Measurements from ENCODE around the gene KCNN3.

DNA sequence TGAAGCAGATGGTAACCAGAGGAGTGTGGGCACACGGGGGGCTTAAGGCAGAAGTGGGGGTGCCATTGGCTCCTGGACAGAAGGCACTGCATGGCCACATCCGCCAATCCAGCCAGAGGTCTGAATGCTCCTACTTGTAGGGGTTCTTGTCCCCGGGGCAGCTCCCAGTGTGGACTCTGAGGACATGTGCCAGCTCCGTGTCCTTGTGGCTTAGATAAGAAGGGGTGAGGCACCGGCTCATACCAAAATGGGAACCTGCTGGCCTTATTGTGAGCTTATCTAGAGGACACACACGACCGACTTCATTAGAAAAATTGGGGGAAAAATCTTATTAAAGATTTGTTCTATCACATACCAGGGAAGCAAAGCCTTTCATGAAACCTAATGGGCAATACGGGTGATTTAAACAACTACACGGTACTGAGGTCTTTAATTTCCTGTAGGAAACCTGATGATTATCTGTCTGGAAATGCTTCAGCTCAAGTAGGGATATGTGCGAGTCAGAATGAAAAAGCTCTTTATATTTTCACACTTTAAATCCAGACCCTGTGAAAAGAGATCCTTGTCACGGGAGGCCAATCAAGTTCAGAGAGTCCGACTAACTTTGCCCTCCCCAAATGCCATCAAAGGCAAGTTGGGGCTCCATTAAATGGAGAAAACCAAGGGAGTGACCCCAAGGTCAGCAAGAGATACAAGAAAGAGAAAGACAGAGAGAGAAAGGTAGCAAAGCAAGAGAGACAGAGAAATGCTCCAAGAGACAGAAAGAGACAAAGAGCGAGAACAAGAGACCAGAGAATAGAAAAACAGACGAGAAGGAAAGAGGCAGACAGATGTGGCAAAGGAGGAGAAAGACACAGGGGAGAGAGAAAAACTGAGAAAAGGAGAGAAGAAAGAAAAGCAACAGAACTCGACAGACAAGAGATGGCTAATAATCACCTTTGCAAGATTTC, 14.1 kb upstream of the KCNN3 start:
- TF ChIP-seq BACH2 (CRISPR knock-in tag; IDR thresholded peaks at IDR 0.05; ENCODE audit: borderline replicate concordance) (no peak), ZNF8 (CRISPR knock-in tag; IDR thresholded peaks at IDR 0.05) (no peak), GLIS3 (CRISPR knock-in tag; IDR thresholded peaks at IDR 0.05) (no peak), ZNF70 (CRISPR knock-in tag; IDR thresholded peaks at IDR 0.05) (no peak), ZNF565 (CRISPR knock-in tag; conservative IDR thresholded peaks at IDR 0.05; ENCODE audit: low read depth) (no peak), OSR1 (CRISPR knock-in tag; IDR thresholded peaks at IDR 0.05) (no peak), TOX (CRISPR knock-in tag; IDR thresholded peaks at IDR 0.05; ENCODE audit: borderline replicate concordance) (no peak), SNAI2 (CRISPR knock-in tag; IDR thresholded peaks at IDR 0.05) (no peak), TCF4 (CRISPR knock-in tag; IDR thresholded peaks at IDR 0.05; ENCODE audit: borderline replicate concordance) (no peak), CSDC2 (CRISPR knock-in tag; IDR thresholded peaks at IDR 0.05) (no peak)
- TF ChIP-seq, protein P1, sequence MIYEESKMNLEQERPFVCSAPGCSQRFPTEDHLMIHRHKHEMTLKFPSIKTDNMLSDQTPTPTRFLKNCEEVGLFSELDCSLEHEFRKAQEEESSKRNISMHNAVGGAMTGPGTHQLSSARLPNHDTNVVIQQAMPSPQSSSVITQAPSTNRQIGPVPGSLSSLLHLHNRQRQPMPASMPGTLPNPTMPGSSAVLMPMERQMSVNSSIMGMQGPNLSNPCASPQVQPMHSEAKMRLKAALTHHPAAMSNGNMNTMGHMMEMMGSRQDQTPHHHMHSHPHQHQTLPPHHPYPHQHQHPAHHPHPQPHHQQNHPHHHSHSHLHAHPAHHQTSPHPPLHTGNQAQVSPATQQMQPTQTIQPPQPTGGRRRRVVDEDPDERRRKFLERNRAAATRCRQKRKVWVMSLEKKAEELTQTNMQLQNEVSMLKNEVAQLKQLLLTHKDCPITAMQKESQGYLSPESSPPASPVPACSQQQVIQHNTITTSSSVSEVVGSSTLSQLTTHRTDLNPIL (CRISPR knock-in tag; IDR thresholded peaks at IDR 0.05; ENCODE audit: low read depth), result no peak
- TF ChIP-seq, protein P2, sequence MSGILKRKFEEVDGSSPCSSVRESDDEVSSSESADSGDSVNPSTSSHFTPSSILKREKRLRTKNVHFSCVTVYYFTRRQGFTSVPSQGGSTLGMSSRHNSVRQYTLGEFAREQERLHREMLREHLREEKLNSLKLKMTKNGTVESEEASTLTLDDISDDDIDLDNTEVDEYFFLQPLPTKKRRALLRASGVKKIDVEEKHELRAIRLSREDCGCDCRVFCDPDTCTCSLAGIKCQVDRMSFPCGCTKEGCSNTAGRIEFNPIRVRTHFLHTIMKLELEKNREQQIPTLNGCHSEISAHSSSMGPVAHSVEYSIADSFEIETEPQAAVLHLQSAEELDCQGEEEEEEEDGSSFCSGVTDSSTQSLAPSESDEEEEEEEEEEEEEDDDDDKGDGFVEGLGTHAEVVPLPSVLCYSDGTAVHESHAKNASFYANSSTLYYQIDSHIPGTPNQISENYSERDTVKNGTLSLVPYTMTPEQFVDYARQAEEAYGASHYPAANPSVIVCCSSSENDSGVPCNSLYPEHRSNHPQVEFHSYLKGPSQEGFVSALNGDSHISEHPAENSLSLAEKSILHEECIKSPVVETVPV (CRISPR knock-in tag; IDR thresholded peaks at IDR 0.05), result no peak
- TF ChIP-seq, protein P3, sequence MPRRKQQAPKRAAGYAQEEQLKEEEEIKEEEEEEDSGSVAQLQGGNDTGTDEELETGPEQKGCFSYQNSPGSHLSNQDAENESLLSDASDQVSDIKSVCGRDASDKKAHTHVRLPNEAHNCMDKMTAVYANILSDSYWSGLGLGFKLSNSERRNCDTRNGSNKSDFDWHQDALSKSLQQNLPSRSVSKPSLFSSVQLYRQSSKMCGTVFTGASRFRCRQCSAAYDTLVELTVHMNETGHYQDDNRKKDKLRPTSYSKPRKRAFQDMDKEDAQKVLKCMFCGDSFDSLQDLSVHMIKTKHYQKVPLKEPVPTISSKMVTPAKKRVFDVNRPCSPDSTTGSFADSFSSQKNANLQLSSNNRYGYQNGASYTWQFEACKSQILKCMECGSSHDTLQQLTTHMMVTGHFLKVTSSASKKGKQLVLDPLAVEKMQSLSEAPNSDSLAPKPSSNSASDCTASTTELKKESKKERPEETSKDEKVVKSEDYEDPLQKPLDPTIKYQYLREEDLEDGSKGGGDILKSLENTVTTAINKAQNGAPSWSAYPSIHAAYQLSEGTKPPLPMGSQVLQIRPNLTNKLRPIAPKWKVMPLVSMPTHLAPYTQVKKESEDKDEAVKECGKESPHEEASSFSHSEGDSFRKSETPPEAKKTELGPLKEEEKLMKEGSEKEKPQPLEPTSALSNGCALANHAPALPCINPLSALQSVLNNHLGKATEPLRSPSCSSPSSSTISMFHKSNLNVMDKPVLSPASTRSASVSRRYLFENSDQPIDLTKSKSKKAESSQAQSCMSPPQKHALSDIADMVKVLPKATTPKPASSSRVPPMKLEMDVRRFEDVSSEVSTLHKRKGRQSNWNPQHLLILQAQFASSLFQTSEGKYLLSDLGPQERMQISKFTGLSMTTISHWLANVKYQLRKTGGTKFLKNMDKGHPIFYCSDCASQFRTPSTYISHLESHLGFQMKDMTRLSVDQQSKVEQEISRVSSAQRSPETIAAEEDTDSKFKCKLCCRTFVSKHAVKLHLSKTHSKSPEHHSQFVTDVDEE (CRISPR knock-in tag; IDR thresholded peaks at IDR 0.05), result no peak

All from SK-N-SH treated with all-trans-retinoic acid at 6 μM for 48 hours (cell line).